GM18498 (cell line): ENCODE data around the gene ART4.

Experiments
- ATAC-seq: cut with Tn5 transposase; IDR thresholded peaks from one replicate; pipeline ENCODE4 v1.9.1; 2021; ENCODE audit warnings: mild to moderate bottlenecking, moderate library complexity; ENCODE audit not compliant: unreplicated experiment

Gene ART4

GRCh38 chr12:14811486-14811885 is 31.8 kb downstream of the ART4 start:
- no peak for ATAC-seq

GRCh38 chr12:14810953-14811483 is 32.3 kb downstream of the ART4 start:
- no peak for ATAC-seq

- ATAC-seq: no peak
Measured at GRCh38 chr12:14810167-14810952, 33.0 kb downstream of the ART4 start.

- peak; percentile 18 for ATAC-seq
Measured at GRCh38 chr12:14803830-14804160, 39.5 kb downstream of the ART4 start.

- ATAC-seq: peak; percentile 99
Measured at GRCh38 chr12:14803011-14803829, 40.1 kb downstream of the ART4 start, which contains the start of the genes C12orf60 and WBP11. TSS of gene C12orf60 (plus strand) at chr12:14803670. CDS start at chr12:14822936, 19,266 bp downstream. TSS of gene WBP11 (minus strand) at chr12:14803478. CDS start at chr12:14801383, 2,095 bp downstream.

- no peak for ATAC-seq
Measured at GRCh38 chr12:14802721-14803010, 40.7 kb downstream of the ART4 start.

DNA sequence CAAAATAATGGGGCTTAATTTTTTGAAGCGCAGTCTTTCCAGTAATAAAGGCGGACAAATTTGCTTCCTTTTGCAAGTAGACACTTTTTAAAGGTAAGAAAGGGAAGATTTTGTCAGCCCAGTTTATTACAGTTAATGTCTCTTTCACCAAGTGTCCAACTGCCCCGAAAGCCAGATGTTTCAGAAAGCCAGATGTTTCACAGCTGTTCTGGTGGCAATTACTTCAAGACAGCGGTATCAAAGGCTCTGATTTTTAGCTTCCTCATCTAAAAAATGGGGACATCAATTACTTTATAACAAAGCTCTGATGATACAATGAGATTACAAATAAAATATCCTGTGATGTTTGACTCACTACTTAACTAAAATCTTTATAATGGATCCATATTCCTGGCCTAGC is 41.1 kb downstream of the ART4 start:
- ATAC-seq: no peak

GRCh38 chr12:14795028-14795448 is 48.3 kb downstream of the ART4 start:
- ATAC-seq: no peak

GRCh38 chr12:14785568-14785967 is 57.8 kb downstream of the ART4 start:
- ATAC-seq: no peak

GRCh38 chr12:14784471-14784870 is 58.9 kb downstream of the ART4 start:
- ATAC-seq: no peak

- peak; percentile 55 for ATAC-seq
Measured at GRCh38 chr12:14782756-14783155, 60.6 kb downstream of the ART4 start.

DNA sequence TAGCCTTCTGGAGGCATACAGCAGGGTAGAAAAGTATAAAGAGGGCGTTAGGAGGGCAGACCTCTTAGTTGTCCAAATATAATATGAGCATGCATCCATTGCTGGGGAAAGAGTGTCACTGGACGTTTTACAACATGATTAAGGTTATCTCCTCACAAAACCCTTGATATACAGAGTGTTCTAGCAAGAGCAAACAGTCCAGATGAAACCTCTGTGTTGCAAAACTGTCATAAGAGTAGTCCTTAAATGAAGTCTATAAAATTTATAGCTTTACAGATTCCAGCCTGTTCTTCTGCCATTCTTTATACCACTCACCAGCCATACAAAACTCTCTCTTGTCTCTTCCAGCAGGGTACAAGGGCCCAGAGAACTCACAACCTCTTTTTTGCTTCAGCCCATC is 61.8 kb downstream of the ART4 start:
- no peak for ATAC-seq

DNA sequence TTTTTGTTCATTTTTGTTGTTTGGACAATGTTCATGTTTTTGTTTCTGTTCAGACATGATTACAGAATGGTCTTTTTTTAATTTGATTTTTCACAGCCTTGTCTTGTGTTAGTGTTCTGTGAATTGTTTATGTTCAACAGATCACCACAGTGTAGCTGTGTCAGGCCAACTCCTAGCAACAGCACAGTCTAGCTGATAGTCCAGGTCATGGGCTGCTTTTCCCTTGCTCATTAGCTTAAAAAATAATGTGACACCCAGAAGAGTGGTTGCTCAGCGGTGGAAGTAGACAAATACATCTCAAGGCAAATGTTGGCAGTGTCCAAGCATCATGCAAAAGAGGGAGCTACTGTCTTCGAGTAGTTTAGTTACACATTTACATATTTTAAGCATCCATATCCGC is 62.5 kb downstream of the ART4 start:
- no peak for ATAC-seq

- no peak for ATAC-seq
Measured at GRCh38 chr12:14779834-14780233, 63.5 kb downstream of the ART4 start.

DNA sequence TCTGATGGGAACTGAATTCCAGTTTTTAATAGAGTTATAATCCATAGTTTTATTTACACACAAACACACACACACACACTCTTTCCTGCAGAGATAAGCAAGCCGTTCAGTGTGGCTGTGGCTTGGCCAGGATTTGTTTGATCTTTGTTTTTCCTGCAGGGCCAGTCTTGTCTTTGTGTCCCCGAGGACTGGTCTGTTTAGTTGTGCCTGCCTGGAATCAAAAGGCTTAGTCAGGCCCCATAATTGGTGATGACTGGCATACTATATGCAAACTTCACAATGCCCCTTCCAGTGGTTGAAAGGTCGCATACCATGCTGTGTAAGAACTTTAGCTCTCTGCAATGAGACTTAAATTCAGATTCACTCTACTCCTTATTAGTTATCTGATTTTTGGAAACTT is 66.1 kb downstream of the ART4 start:
- ATAC-seq: no peak

- no peak for ATAC-seq
Measured at GRCh38 chr12:14776236-14776961, 66.9 kb downstream of the ART4 start.

GRCh38 chr12:14775636-14775980 is 67.7 kb downstream of the ART4 start:
- no peak for ATAC-seq
